Measurements from ENCODE around the gene SUN3.

The SUN3 gene

GRCh38 chr7:48042636-48043035 is 13.7 kb upstream of the SUN3 start:
- DNase-seq (ENCODE audit: low read depth): no peak
- TF ChIP-seq, protein P1, sequence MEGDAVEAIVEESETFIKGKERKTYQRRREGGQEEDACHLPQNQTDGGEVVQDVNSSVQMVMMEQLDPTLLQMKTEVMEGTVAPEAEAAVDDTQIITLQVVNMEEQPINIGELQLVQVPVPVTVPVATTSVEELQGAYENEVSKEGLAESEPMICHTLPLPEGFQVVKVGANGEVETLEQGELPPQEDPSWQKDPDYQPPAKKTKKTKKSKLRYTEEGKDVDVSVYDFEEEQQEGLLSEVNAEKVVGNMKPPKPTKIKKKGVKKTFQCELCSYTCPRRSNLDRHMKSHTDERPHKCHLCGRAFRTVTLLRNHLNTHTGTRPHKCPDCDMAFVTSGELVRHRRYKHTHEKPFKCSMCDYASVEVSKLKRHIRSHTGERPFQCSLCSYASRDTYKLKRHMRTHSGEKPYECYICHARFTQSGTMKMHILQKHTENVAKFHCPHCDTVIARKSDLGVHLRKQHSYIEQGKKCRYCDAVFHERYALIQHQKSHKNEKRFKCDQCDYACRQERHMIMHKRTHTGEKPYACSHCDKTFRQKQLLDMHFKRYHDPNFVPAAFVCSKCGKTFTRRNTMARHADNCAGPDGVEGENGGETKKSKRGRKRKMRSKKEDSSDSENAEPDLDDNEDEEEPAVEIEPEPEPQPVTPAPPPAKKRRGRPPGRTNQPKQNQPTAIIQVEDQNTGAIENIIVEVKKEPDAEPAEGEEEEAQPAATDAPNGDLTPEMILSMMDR (conservative IDR thresholded peaks at IDR 0.05; ENCODE audit: low read length): no peak
- H3K4me3 ChIP-seq (ENCODE audit: low read length): no peak overlapping the region

- no peak overlapping the region for H3K4me3 ChIP-seq (ENCODE audit: low read length)
- TF ChIP-seq, protein P1 (conservative IDR thresholded peaks at IDR 0.05; ENCODE audit: low read length): no peak
- DNase-seq (ENCODE audit: low read depth): peak; percentile 61
These were observed 13.3 kb upstream of the SUN3 start for GRCh38 chr7:48042216-48042615.

DNA sequence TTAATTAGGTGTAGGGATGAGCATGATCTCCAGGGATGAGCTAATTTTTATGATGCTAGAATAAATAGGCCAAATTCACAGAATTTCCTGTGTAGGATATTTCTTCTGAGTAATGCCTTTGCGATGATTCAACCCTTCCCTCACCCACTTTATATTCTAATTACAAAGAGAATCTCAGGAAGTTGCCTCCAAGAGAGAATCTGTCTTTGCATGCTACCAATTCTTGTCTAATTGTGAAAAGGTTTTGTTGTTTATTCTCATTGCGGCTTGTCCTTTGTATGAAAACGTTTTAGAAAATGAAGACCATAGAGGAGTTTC is 12.7 kb upstream of the SUN3 start:
- H3K4me3 ChIP-seq (ENCODE audit: low read length): no peak overlapping the region
- TF ChIP-seq, protein P1 (conservative IDR thresholded peaks at IDR 0.05; ENCODE audit: low read length): no peak

GRCh38 chr7:48040944-48041652 is 12.2 kb upstream of the SUN3 start:
- TF ChIP-seq, protein P1 (conservative IDR thresholded peaks at IDR 0.05; ENCODE audit: low read length): no peak
- no peak overlapping the region for H3K4me3 ChIP-seq (ENCODE audit: low read length)
- no peak for DNase-seq (ENCODE audit: low read depth)

More for the DNA sequence above, 12.7 kb upstream of the SUN3 start:
- peak; percentile 74 for DNase-seq (ENCODE audit: low read depth)

DNA sequence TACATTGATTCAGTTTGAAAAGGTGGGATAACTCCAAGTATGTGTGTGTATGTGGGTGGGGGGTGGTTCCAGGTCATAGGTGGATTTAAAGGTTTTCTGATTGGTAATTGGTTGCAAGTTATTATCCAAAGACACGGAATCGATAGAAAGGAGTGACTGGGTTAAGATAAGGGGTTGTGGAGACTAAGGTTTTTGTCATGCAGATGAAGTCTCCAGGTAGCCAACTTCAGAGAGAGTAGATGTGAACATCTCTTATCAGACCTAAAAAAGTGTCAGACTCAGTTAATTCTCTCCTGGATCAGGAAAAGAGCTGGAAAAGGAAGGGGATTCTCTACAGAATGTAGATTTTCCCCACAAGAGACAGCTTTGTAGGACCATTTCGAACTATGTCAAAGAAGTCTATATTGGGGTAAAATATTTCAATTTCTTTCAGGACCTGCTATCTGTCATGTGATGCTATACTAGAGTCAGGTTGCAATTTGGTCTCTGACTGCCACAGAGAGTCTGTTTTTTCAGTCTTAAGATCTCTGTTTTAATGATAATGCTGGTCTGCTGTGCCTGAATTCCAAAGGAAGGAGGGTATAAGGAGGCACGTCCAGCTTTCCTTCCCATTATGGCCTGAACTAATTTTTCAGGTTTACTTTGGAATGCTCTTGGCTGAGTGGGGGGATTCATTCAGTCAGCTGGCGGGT is 10.1 kb upstream of the SUN3 start:
- no peak overlapping the region for H3K4me3 ChIP-seq (ENCODE audit: low read length)
- TF ChIP-seq, protein P1 (conservative IDR thresholded peaks at IDR 0.05; ENCODE audit: low read length): no peak
- DNase-seq (ENCODE audit: low read depth): no peak

DNA sequence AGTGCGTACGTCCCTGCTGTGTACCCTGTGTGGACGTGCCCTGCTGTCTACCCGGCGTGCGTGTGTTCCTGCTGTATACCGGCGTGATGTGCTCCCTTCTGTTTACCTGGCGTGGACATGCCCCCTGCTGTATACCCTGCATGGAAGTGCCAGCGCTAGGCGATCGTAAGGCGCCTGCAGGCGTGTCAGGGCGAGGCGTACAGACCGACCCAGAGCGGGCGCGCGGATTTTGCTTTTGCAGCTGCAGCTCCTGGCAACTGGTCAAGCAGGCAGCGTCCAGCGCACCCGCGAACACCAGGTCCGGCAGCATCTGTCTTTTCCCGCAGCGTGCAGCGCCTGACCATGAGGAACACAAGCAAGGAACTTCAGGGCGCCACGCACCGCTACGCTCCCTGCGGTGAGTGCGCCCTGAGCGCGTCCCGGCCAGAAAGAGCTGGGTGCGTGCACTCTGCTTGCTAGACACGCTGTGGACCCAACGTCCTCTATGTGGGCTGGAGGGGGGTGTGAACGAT is 7.1 kb upstream of the SUN3 start:
- H3K4me3 ChIP-seq (ENCODE audit: low read length): peak overlapping the region; percentile 68
- DNase-seq (ENCODE audit: low read depth): peak; percentile 20
- TF ChIP-seq, protein P1 (conservative IDR thresholded peaks at IDR 0.05; ENCODE audit: low read length): no peak
